ENCODE results near the gene AOAH.
"Not testable (repeated sequence)": the region's sequence is repeated elsewhere in the genome, so short reads cannot be mapped to it uniquely, and the experiment has no call there.

The AOAH gene

GRCh38 chr7:36736090-36736898, 12.0 kb upstream of the AOAH start:
- DNase-seq (ENCODE audit: low read depth) = no peak

GRCh38 chr7:36735172-36735571, 10.9 kb upstream of the AOAH start:
- no peak for DNase-seq (ENCODE audit: low read depth)

DNA sequence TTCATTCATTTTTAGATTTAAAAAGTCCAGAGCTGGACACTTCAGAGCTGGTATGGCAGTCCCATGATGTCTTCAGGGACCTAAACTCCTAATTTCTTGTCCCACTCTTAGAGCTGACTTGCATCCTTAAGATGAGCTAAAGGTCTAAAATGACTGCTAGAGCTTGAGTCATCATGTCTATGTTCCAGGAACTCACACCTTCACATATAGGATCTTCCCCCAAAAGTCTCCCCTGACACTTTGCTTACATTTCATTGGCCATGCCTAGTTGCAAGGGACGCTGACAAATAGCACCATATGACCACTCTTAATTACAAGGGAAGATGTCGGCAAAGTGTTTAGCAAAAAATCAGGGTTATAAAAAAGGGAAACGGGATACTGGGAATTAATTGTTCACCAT, 10.4 kb upstream of the AOAH start:
- DNase-seq (ENCODE audit: low read depth) = no peak

DNA sequence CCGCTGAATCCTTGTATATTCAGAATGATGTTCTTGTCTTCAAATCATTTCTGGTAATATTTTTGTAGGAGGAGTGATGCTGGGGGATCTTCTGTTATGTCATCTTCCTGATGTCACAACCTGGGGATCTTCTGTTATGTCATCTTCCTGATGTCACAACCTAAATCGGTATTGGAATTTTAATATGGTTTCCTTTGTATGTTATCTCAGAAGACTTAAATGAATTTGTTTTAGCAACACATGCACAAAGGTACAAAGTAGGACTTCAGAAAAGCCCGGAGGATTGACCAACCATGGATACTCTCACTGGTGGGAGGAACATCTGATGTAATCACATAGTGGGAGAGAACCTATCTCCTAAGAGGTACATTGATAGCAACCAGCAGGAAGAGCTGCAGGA, 9.1 kb upstream of the AOAH start:
- DNase-seq (ENCODE audit: low read depth) = no peak

- no peak for DNase-seq (ENCODE audit: low read depth)
Measured at GRCh38 chr7:36732806-36733205, 8.5 kb upstream of the AOAH start.

DNA sequence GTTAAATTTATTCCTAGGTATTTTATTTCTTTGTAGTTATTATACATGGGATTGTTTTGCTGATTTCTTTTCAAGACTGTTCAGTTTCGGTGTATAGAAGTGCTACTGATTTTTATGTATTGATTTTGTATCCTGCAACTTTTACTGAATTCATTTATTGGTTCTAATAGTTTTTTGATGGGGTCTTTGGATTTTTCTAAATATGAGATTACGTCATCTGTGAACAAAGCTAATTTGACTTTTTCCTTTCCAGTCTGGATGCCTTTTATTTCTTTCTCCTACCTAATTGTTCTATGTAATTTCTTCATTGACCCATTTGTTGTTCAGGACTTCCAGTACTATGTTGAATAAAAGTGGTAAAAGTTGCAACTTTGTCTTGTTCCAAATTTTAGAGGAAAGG, 5.8 kb upstream of the AOAH start:
- no peak for DNase-seq (ENCODE audit: low read depth)

GRCh38 chr7:36728143-36728542, 3.8 kb upstream of the AOAH start:
- no peak for DNase-seq (ENCODE audit: low read depth)

DNA sequence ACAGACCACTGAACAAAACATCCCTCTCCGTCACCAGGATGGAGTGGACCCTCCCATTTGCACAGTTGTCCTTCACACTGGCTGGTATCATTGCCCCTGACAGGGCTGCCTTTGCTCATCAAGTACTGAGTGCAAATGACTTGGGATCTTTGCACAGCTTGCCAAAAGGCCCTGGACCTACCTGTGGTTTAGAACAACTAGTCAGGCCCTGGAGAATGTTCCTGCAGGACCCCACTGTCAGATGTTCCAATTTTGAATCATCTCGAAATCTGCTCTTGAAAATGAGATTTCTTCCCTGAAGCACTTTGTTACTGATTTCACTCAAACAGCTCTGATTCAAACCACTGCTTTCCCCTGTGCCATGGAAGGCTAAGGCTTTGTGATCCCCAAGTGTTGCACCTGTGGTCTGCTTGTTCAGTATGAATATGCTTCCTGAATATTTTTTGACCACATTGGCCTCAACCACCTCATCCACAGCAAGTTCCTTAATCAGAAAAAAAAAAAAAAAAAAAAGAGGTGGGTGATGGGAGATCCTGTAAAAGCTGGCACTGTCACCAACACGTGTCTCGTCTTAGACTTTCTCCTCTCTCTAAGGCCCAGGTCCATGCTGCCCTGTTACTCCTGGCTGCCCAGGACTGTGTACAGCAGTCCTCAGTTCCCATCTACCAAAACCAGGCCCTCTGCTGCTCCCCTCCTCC, 2.7 kb upstream of the AOAH start:
- no peak for DNase-seq (ENCODE audit: low read depth)

DNA sequence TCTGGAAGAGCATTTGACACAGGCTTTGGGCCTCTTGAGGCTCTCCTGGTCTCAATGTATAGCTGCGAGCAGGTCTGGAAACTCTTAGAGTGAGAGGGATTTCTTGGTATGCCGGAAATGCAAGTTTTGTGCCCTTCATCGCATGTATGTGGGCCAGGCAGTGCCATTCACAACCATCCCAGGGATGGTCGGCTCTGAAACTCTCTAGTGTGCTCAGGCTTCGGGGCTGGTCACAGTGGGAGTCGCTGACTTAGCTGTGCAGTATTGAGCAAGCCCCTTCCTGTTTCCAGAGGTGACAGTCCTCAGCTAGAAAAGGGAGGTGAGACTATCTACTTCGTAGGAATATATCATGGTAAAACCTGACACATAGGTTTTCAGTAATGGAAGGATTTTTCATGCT, 2.0 kb upstream of the AOAH start:
- no peak for DNase-seq (ENCODE audit: low read depth)

DNA sequence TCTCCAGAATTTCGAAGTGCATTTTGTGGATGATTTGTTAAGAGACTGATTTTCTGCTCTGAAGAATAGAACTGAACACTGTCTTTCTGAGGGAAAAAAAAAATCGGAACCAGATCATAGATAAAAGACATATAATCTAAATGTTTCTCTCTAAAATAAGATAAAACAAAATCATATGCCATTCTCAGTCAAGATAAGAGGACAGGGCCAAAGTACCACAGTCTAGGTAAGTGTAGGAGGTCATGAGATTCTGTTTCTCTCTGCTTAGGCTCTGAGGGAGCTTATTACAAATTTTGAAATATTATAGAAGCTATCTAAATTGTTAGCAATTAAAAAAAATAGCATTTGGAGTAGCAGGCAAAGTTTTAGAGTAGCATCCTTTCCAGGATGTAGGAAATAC, 702 bp upstream of the AOAH start:
- no peak for DNase-seq (ENCODE audit: low read depth)

DNA sequence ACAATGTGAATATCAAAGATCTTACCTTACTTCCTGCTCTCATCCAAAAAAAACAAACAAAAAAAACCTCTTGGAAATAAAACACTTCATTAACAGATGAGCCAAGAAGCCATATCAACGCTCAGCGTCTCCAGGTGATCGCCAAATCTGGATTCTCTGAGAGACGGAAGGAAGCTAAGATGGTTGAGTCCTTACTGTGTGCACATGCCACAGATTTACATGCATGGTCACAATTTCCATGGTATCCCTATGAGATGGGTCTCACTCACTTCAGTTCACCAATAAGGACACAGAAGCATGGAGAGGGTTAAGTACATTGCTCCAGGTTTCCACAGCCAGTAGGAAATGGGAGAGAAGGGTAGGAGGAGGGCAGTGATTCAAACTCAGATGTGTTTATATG, 1.0 kb downstream of the AOAH start:
- DNase-seq (ENCODE audit: low read depth) = no peak

GRCh38 chr7:36719083-36719632, 5.1 kb downstream of the AOAH start:
- DNase-seq (ENCODE audit: low read depth) = no peak

GRCh38 chr7:36717586-36717985, 6.7 kb downstream of the AOAH start:
- no peak for DNase-seq (ENCODE audit: low read depth)

- DNase-seq (ENCODE audit: low read depth) = not testable (repeated sequence)
Measured at GRCh38 chr7:36716802-36717201, 7.5 kb downstream of the AOAH start.

DNA sequence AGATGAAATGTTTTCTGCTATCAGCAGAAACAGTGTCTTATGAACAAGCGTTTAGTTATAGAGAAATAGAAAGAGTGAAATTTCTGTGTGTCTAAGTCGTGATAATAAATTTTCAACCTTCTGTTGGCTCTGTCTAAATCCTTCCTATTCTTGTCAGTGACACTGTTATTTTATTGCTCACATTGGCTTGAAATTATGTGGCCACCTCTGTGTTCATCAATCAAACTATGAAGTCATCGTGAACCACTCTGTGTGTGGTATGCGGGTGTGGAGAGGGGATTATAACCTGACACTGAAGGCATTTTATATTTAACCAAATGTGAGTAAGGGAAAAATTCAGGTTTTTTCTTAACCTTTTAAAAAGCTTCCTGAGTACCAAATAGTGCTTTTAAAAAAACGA, 12.3 kb downstream of the AOAH start:
- no peak for DNase-seq (ENCODE audit: low read depth)

- DNase-seq (ENCODE audit: low read depth) = no peak
Measured at GRCh38 chr7:36711256-36711655, 13.0 kb downstream of the AOAH start.

DNA sequence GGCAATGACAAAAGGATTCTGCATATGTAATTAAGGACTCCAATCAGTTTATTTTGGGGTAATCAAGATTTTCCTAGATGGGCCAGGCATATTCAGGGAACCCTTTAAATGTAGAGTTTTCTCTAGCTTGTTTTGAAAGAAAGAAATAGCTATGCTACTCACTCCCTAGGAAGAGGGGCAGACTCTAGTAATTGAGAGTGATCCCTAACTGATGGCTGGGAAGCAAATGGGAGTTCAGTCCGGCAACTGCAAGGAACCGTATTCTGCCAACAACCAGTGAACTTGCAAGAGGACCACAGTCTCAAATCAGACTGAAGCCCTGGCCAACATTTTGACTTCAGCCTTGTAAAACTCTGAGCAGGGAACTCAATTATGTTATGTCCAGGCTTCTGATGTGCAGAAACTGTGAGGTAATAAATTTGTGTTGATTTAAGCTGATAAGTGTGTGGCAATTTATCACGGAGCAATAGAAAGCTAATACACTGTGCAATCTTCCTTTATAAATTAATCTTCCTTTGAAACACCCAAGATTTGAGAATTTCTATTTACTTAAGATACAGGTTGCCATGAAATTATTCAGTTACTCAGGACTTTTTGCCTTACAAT, 14.0 kb downstream of the AOAH start:
- no peak for DNase-seq (ENCODE audit: low read depth)

DNA sequence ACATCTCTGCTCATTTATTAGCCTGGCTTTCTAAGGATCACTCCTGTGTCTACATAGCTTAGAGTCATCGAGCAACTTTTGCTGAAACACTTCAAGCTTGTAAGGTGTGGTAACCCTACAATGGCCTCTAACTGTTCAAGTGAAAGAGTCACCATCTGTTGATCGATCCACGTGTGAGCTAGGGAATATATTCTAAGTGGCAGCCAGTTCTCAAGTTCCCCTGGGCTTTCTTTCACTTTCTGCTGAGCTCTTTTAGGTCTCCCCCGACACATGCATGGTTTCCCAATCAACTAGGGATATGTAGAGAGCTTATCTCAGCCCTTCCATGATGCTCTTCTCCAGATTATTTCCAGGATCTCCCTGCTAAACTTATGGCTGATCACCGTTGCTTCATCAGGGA, 15.5 kb downstream of the AOAH start:
- no peak for DNase-seq (ENCODE audit: low read depth)

GRCh38 chr7:36707898-36708297, 16.4 kb downstream of the AOAH start:
- DNase-seq (ENCODE audit: low read depth) = no peak

- no peak for DNase-seq (ENCODE audit: low read depth)
Measured at GRCh38 chr7:36707465-36707864, 16.8 kb downstream of the AOAH start.

DNA sequence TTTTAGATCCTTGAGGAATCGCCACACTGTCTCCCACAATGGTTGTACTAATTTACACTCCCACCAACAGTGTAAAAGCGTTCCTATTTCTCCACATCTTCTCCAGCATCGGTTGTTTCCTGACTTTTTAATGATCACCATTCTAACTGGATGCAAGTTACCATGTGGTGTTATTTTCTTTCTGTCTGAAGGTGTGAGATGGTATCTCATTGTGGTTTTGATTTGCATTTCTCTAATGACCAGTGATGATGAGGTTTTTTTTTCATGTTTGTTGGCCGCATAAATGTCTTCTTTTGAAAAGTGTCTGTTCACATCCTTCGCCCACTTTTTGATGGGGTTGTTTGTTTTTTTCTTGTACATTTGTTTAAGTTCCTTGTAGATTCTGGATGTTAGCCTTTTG, 20.4 kb downstream of the AOAH start:
- DNase-seq (ENCODE audit: low read depth) = not testable (repeated sequence)

- DNase-seq (ENCODE audit: low read depth) = no peak
Measured at GRCh38 chr7:36692456-36692855, 31.8 kb downstream of the AOAH start.

- no peak for DNase-seq (ENCODE audit: low read depth)
Measured at GRCh38 chr7:36691983-36692382, 32.3 kb downstream of the AOAH start.
